ENCODE measurements around the gene RNF150.
"Not testable (repeated sequence)": the region's sequence is repeated elsewhere in the genome, so short reads cannot be mapped to it uniquely, and the experiment has no call there.

The RNF150 gene

DNA sequence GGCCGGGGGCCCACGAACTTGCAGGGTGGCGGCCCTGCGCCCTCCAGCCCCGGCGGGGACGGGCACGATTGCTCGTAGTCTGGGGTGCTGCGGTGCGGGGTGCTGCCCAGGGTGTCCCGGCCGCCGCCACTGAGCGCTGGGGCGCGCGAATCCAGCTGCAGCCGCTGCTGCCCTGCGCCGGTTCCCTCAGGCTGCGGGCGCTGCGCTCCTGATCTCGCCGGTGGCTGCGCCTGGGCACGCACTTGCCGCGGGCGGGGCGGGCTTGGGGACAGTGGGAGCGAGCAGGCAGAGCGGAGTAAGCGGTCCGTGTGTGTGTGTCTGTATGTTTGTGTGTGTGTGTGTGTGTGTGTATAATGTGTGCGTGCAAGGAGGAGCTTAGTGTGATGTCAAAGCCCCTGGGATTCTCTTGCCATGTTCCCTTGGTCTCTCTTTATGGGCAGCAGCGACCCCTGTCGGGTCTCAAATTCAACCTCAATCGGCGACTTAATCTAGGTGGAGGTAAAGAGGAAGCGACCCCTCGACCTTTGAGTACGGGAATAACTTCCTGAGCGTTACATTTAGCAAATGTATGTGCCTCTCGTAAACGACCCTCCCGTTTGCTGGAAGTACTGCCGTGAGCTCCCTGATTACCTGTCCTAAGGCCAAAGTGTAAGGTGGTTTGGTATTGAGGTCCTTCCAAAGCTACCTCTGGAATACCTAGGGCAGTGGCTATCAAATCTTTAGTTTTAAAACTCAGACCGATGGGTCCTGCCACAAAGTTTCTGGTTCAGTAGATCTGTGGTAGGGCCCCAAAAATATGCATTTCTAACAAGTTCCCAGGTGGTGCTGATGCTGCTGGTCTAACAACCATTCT is at the start of gene RNF150:
TSS of gene RNF150 (minus strand) at position 324 of the 853 bp plus-strand sequence.
- no peak for DNase-seq

GRCh38 chr4:141180991-141181761 is 47.9 kb upstream of the RNF150 start:
- DNase-seq, result no peak

- no peak for DNase-seq
These were observed 46.5 kb upstream of the RNF150 start for GRCh38 chr4:141179474-141180373.

DNA sequence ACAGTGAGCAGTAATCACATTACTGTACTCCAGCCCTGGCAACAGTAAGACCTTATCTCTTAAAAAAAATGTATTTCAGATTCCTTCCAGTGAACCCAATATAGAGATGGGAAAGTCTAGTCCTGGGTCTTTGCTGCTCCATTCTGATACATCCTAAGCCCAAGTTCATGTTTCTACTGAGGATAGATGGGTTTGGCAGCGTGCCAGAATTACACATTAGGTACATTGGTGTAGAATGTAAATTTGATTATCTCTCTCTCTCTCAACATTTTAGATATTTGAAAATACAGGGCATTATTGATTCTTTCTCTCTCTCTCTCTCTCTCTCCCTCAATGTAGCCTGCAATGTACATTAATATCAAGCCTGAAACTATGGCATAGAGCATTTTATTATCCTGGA is 43.9 kb upstream of the RNF150 start:
- no peak for DNase-seq

DNA sequence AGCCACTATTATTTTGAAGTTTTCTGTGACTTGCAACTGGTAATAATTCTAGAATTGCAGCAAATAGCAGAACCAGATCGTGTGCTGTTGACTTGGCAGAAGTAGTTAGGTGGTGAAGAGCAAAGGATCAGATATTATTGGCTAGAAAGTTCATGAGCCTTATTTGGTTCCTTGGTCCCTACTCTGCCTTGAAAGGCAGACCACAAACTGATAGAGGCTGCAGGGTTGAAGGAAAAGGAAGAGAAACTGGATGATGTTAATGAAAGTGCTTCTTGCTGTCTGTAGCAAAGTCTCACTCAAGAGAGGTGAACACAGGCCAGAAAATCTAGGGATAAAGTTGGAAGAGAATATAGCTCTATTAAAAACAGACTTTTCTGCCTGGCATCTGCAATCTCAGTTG is 41.2 kb upstream of the RNF150 start:
- no peak for DNase-seq

DNA sequence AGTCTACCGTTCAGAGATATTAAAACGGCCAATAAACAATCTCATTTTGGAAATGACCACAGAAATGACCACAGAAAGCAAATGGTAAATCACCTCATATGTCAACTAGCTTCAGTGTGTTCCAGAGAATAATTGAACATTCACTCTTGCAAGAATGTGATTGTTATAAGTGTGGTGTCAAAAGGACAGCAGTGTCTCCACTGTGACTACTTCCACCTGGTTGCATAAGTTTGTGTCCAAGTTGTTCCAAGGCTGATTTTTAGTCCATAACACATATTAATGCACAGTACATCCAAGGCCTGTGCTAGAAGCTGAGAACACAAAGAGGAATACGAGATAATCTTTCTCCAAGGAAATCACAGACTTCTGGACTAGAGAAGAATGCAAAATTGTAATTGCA is 37.4 kb upstream of the RNF150 start:
- DNase-seq, result no peak

GRCh38 chr4:141169391-141169790 is 36.1 kb upstream of the RNF150 start:
- DNase-seq, result no peak

- not testable (repeated sequence) for DNase-seq
These were observed 31.7 kb upstream of the RNF150 start for GRCh38 chr4:141165001-141165400.

DNA sequence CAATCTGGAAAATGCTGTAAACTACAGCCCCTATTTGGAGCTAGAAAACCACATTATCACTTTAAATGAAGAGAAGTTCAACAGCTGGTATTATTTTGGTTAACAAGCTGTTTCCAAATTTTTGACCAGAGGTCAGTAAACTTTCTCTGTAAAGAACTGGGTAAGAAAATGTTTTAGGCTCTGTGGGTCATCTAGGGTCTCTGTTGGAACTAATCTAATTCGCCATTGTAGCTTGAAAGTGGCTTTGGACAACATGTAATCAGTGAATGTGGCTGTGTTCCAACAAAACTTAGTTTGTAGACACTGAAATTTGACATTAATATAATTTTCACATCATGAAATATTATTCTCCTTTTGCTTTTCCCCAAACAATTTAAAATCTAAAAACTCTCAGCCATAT is 25.8 kb upstream of the RNF150 start:
- DNase-seq, result no peak

DNA sequence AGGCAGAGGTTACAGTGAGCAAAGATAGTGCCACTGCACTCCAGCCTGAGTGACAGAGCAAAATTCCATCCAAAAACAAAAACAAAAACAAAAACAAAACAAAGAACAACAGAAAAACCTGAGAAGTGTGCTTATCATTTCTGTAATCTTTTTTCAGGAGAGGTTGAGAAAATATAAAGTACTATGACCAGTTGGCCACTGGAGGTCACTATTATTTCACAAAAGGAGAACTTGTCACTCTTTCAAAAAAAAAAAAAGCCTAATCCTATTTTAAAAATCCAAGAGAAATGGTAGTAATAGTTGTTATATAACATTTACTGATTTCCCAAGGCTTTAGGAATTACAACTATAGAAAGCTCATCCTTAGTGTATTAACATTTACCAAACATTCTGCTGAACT is 24.9 kb upstream of the RNF150 start:
- DNase-seq, result no peak

GRCh38 chr4:141155586-141155985 is 22.3 kb upstream of the RNF150 start:
- no peak for DNase-seq

GRCh38 chr4:141154725-141155124 is 21.5 kb upstream of the RNF150 start:
- no peak for DNase-seq

DNA sequence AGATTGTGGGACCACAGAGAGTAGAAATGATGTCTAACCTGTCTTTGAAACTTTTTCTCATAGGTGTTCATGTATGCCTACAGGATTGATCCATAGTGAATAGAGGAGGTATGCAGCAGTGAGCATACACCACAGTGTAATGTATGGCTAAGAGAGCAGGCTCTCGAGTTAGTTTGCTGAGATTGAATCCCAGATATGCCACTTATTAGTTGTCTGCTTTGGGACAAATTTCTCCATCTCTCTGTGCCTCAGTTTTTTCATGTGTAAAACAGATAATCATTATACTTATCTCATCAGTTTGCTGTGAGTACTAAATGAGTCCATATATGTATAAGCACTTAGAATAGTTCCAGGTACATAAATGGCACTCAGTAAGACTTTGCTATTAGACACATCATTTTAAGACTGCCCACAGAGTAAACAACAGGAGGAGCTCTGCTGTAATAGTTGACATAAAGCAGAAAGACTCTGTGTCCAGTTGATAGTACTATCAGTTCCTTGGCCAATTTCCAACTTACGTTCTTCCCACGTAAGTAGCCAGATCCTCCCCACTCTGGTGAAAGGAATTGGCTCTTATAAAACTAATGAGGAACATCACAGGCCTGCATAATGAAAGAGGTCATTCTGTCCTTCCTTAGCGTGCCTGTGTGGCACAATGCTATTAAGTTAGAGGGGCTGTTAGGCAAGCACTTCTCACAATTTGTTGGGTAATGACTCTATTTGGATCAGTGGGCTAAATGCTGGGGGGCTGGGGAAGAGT is 20.7 kb upstream of the RNF150 start:
- DNase-seq, result no peak

DNA sequence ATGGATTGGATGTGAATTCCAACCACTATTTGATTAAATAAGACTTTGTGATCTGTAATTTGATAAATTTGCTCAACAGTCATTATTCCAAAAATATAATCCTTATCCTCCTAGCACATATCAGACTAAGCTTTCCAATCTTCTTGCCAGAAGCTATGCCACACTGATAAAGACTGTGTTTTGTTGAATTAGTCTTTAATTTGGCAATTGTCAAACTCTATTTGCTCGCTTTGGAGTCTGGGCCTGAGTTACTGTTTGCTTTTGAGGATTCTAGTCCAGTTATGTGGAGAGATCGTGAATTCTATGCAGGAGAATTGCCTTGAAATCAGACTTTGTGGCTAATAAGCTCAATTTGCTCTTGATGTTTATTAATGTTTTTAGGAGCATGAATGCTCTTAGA is 10.9 kb upstream of the RNF150 start:
- no peak for DNase-seq

DNA sequence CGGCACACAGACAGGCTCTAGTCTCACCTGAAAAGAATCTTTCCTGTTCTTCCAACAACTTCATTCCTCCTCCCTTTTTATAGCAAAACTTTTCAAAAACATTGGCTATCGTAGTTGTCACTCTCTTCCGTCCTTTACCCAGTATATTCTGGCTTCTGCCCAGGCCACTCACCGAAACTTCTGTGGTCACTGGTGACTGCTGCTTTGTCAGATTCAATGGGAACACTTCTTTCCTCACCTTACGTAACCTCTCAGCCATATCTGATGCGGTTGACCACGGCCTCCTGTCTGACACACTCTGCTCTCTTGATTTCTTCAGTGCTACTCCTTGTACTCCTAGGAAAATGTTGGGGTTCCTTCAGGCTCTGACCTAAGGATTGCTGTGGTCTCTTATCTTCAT is 9.2 kb upstream of the RNF150 start:
- no peak for DNase-seq

DNA sequence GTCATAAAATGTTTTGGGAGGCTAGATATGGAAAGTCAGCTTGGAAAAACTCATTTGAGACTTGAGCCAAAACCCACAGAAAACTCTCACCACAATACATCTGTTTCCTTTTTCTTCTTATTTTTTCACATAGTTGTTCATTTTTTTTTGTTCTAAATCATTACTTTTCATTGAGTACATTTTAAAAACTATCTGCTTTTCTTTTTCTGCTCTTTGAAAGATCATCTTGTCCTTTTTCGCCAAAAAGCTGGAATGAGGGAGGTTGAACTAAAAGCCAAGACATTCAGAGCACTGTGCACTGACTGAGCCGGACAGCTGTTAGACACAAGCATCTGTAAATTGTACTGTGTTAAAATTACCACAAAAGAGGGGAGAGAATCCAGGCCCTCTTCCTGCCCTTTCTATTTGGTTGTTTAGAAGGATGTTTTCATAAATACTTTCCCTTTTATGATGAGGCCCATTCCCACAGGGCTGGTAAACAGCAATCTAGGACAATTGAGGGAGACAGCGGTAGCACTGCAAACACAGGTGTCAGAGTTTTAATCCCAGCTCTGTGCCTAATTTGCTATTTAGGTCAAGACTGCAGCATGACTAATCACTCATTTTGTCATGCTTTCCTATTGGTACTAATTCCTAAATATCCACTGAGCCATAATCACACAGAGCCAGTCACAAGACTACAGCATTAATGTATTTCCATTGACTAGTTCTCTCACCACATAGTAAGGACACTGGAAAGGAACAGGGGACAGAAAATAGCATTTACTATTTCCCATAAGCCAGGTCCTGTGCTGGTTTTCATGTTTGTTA is 7.3 kb upstream of the RNF150 start:
- no peak for DNase-seq

- no peak for DNase-seq
These were observed 1.0 kb upstream of the RNF150 start for GRCh38 chr4:141133999-141134995.

DNA sequence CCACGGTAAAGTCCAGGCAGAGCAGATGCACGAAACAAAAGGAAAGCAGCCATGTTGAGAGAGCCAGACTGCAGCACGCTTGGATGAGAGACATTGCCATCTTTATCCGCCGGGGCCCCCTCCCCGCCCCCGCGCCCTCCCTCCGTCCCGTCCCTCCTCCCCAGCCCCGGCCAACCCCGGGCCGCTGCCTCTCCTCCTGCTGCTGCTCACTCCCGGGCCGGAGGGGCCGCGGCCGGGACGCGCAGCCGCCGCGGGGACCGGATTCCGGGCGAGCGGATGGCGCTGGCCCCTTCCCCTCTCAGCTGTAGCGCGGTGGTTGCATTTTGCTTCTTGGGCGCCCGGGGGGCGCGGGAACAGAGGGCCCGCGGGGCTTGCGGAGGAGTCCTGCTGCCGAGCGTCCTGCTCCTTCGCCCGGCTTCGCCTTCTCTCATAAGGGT is 542 bp downstream of the RNF150 start:
- no peak for DNase-seq

- DNase-seq, result no peak
These were observed 1.1 kb downstream of the RNF150 start for GRCh38 chr4:141132072-141132708.

DNA sequence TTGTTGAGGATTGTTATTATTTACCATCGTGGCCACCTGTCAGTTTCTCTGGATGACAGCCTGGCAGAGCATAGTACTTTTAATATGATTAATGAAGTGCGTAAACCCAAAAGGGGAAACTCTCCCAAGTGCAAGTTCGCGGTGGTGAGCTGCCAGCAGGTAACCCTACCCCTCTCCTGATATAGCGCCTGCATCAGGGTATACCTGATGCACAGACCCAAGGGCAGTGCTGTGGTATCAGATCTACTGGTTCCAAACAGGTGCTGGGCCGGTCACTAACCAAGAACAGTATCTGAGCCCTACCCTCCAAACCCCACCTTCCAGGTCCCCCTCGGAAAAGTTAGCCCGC is 1.6 kb downstream of the RNF150 start:
- no peak for DNase-seq
